ENCODE measurements around the gene TMEM170A.

The TMEM170A gene

DNA sequence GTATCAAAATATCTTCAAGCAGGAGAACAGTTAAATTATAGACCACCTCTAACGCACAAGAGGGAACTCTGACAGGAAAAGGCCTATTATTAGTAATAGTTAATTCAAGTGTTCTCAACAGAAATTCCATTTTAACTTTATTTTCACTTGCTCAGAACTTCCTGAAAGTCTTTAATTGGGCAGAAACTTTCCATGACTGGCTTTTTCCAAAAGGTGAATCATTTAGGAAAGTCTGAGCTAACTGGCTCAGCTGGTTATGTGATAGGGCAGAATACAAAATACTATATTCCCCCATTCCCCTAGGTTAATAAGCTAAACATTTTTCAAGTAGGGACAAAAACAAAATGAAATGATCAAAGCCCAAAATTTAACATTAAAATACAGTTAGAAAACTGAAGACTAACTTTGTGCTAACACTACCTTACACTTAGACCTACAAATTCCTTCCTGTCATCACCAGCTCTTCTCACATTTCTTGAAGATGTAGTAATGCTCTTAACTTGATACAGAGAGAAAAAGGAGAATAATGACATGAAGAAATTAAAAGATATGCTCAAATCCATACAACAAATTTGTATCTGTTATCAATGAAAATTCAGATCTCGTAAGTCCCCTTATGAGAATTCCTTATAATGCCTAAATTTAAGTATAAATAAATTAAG is 62.2 kb downstream of the TMEM170A start:
- TF ChIP-seq, protein P1, sequence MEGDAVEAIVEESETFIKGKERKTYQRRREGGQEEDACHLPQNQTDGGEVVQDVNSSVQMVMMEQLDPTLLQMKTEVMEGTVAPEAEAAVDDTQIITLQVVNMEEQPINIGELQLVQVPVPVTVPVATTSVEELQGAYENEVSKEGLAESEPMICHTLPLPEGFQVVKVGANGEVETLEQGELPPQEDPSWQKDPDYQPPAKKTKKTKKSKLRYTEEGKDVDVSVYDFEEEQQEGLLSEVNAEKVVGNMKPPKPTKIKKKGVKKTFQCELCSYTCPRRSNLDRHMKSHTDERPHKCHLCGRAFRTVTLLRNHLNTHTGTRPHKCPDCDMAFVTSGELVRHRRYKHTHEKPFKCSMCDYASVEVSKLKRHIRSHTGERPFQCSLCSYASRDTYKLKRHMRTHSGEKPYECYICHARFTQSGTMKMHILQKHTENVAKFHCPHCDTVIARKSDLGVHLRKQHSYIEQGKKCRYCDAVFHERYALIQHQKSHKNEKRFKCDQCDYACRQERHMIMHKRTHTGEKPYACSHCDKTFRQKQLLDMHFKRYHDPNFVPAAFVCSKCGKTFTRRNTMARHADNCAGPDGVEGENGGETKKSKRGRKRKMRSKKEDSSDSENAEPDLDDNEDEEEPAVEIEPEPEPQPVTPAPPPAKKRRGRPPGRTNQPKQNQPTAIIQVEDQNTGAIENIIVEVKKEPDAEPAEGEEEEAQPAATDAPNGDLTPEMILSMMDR (conservative IDR thresholded peaks at IDR 0.05), result no peak
- no peak for TF ChIP-seq ZFX (IDR thresholded peaks at IDR 0.05)
- no peak overlapping the region for H3K27ac ChIP-seq

DNA sequence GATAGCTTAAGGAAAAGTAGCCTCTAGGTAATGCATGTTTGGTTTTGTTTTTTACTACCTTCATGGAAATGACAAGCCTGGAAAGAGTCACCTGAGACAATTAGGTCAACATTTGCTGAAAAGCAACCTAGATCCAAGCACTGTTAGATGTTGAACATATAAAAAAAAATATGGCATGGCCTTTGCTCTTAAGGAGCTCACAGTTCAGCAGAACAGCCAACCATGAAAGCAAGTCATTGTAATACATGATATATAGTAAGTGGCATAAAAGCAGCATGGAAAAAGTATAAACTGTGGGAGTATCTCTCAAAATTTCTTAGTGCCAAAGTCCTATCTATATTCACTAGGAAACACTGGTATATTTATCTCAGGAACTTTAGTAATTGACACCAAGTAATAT is 62.8 kb downstream of the TMEM170A start:
- no peak for TF ChIP-seq ZFX (IDR thresholded peaks at IDR 0.05)
- TF ChIP-seq, protein P1 (conservative IDR thresholded peaks at IDR 0.05), result no peak
- no peak overlapping the region for H3K27ac ChIP-seq

DNA sequence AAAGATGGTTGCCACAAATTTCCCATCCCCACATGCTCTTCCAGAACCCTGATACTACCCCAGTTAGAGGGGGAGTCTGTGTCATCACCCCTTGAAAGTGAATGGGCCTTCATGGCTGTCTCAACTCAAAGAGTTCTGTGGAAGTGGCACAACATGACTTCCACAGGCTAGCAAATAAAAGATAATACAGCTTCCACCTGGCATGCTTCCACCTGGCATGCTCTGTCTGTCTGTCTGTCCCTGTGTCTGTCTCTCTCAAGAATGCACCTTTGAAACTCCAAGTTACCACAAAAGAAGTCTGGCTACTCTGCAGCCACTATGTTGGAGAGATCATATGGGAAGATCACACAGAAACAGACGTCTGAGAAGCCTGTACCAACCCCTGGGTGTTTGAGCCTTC is 66.2 kb downstream of the TMEM170A start:
- H3K27ac ChIP-seq, result no peak overlapping the region
- TF ChIP-seq ZFX (IDR thresholded peaks at IDR 0.05), result no peak
- TF ChIP-seq, protein P1 (conservative IDR thresholded peaks at IDR 0.05), result no peak

GRCh38 chr16:75394941-75395340 is 69.5 kb downstream of the TMEM170A start:
- TF ChIP-seq, protein P1 (conservative IDR thresholded peaks at IDR 0.05), result no peak
- TF ChIP-seq ZFX (IDR thresholded peaks at IDR 0.05), result no peak
- no peak overlapping the region for H3K27ac ChIP-seq

All from C4-2B (cell line).